ENCODE measurements around the gene IRS1.

DNA sequence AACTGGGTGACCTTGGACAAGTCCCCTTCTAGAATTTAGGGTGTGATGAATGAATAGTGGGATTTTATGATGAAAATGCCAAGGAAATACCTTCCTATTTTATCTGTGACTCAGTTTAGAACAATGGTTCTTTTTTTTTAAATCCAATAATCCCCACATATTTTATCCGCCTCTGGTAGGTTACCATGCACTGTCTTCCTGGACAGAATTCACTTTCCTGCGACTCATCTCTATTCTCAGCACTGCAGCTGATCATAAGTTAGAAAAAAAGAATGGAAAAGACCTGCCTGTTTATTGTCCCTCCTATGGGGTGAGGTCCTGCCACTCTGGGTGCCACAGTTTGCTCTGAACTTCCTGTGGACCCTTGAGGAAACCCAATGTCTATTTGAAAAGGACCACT, 73.1 kb downstream of the IRS1 start:
- TF ChIP-seq CTCF (IDR thresholded peaks at IDR 0.05; ENCODE audit: poor library complexity) (no peak), EZH2 (IDR thresholded peaks at IDR 0.05; ENCODE audit: borderline replicate concordance) (no peak), EZH2phosphoT487 (IDR thresholded peaks at IDR 0.05; ENCODE audit: low read depth, severe bottlenecking, unreplicated experiment) (no peak)

Data from hepatocyte (in vitro differentiated cells).